ENCODE measurements around the gene LILRB3. TPM values are rescaled to one million over a fixed set of nuclear protein-coding genes. Genes with fewer than 3 reads are reported as not detected.

LILRB3 gene
- total RNA-seq, 6 experiments from 2014 or later: 1.3 to 8.7 (median 6.2) TPM

DNA sequence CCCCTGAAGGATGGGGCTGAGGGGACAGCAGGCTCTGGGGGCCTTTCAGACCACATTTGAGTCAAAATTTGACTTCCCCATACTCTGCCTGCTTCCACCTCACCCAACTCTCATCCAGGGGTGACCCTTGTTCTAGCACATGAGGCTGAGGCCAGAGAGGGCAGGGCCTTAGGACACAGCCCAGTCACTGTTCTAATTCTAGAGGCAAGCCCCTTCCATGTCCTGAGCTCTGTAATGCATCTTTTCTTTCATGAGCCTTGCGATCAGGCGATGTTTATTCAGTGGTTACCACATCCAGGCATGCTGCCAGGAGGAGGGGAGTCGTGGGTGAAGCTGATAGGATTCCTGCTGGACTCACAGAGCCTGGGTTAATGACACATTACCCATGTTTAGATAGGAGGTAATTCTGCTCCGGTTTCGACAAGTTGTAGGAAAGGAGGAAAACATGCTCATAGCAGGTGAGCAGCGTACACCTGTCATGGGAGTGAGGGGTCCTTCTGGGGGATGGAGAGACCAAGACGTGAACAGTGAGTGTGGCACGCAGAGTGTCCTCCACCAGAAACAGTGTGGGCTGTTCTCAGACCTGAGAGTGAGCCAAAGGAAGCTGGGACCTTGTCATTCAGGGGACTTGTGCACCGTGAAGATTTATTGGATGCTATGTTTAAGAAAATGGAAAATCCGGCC lies 12.9 kb downstream of the LILRB3 start:
- peak; percentile 54 for TF ChIP-seq POLR2A (IDR thresholded peaks at IDR 0.05)
- TF ChIP-seq, protein P1, sequence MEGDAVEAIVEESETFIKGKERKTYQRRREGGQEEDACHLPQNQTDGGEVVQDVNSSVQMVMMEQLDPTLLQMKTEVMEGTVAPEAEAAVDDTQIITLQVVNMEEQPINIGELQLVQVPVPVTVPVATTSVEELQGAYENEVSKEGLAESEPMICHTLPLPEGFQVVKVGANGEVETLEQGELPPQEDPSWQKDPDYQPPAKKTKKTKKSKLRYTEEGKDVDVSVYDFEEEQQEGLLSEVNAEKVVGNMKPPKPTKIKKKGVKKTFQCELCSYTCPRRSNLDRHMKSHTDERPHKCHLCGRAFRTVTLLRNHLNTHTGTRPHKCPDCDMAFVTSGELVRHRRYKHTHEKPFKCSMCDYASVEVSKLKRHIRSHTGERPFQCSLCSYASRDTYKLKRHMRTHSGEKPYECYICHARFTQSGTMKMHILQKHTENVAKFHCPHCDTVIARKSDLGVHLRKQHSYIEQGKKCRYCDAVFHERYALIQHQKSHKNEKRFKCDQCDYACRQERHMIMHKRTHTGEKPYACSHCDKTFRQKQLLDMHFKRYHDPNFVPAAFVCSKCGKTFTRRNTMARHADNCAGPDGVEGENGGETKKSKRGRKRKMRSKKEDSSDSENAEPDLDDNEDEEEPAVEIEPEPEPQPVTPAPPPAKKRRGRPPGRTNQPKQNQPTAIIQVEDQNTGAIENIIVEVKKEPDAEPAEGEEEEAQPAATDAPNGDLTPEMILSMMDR (IDR thresholded peaks at IDR 0.05): no peak
- peak; percentile 67 to 83 (median 78) for ATAC-seq
- H3K36me3 ChIP-seq: peaks cover 9 to 30% (median 19%) of the 10 kb centered on the region in 4 donors
- peak overlapping the region; percentile 17 to 53 (median 40) for H3K4me3 ChIP-seq
- DNase-seq: peak; percentile 92 to 98 (median 94)
- no peaks in the 10 kb centered on the region for H3K9me3 ChIP-seq
- intact Hi-C loops (cut with DNase I): no loop called here
- no peaks in the 10 kb centered on the region for H3K27me3 ChIP-seq
- WGBS (ENCODE audit: insufficient coverage, low coverage, low lambda C conversion rate, missing lambda C conversion rate): 10% methylated on average over 10 of the region's 10 CpGs
- H3K4me1 ChIP-seq: peaks cover 0 to 71% (median 34%) of the 10 kb centered on the region in 4 donors
- H3K27ac ChIP-seq: peak overlapping the region; percentile 86 to 98 (median 91)

DNA sequence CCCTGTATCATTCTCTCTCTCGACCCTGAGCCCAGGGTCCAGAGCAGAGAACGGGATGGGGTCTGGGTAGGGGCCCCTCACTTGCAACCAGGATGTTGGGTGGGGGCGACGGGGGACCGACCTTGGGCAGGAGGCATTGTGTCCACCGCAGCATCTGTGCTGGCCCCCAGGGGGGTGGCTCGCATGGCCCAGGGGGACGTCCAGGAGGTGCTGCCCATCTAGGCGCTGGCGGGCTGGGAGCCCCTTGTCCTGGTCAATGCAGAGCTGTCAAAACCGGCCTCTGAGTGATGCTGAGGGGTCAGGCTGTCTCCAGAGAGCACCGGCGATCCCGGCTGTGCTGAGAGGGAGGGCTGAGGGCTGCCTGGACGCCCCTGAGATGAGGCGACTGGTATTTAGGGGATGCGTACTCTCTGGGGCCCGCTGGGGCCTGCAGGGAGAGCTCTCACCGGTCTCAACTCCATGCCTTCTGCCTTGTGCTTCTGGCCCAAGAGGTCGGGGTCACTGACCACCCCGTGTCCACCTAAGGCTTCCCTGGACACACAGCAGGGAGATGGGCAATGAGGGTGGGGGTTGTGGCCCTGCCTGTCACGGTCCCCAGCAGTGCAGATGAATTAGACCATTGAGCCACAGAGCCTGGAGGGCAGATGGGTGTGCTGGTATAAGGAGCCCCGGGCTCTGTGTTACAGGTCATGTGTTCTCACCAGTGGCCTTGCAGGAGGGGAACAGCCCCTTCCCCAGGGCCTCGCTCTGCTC lies 13.6 kb downstream of the LILRB3 start:
- intact Hi-C loops (cut with DNase I): no loop called here
- ATAC-seq (peak; percentile 17 to 36 (median 28)), DNase-seq (peak; percentile 45 to 65 (median 65))
- TF ChIP-seq, protein P1 (IDR thresholded peaks at IDR 0.05): no peak
- no peak for TF ChIP-seq POLR2A (IDR thresholded peaks at IDR 0.05)
- peaks cover 12 to 37% (median 25%) of the 10 kb centered on the region in 4 donors for H3K36me3 ChIP-seq
- peaks cover 0 to 78% (median 41%) of the 10 kb centered on the region in 4 donors for H3K4me1 ChIP-seq
- H3K27ac ChIP-seq: peak overlapping the region; percentile 86 to 98 (median 91)
- H3K27me3 ChIP-seq: no peaks in the 10 kb centered on the region
- H3K4me3 ChIP-seq: no peak overlapping the region
- 27% methylated on average over 3 of the region's 24 CpGs for WGBS (ENCODE audit: insufficient coverage, low coverage, low lambda C conversion rate, missing lambda C conversion rate)
- H3K9me3 ChIP-seq: no peaks in the 10 kb centered on the region

DNA sequence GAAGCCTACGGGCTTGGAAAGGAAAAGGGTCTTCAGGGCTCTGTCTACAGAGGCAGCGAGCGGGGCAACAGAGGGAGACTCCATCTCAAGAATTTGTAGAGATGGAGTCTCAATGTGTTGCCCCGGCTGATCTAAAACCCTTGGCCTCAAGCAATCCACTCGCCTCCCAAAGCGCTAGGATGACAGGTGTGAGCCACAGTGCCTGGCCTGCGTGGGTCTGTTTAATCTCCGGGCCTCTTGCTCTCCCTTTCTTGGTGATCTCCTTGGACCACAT lies 14.1 kb downstream of the LILRB3 start:
- TF ChIP-seq, protein P1 (IDR thresholded peaks at IDR 0.05): no peak
- no peak for TF ChIP-seq POLR2A (IDR thresholded peaks at IDR 0.05)
- H3K9me3 ChIP-seq: no peaks in the 10 kb centered on the region
- H3K36me3 ChIP-seq: peaks cover 12 to 43% (median 30%) of the 10 kb centered on the region in 4 donors
- ATAC-seq (no peak), DNase-seq (no peak)
- 65% methylated on average over 6 of the region's 8 CpGs for WGBS (ENCODE audit: insufficient coverage, low coverage, low lambda C conversion rate, missing lambda C conversion rate)
- H3K27me3 ChIP-seq: no peaks in the 10 kb centered on the region
- no peak overlapping the region for H3K4me3 ChIP-seq
- intact Hi-C loops (cut with DNase I): no loop called here
- H3K27ac ChIP-seq: peak overlapping the region; percentile 86 to 98 (median 91)
- H3K4me1 ChIP-seq: peaks cover 0 to 79% (median 44%) of the 10 kb centered on the region in 4 donors

DNA sequence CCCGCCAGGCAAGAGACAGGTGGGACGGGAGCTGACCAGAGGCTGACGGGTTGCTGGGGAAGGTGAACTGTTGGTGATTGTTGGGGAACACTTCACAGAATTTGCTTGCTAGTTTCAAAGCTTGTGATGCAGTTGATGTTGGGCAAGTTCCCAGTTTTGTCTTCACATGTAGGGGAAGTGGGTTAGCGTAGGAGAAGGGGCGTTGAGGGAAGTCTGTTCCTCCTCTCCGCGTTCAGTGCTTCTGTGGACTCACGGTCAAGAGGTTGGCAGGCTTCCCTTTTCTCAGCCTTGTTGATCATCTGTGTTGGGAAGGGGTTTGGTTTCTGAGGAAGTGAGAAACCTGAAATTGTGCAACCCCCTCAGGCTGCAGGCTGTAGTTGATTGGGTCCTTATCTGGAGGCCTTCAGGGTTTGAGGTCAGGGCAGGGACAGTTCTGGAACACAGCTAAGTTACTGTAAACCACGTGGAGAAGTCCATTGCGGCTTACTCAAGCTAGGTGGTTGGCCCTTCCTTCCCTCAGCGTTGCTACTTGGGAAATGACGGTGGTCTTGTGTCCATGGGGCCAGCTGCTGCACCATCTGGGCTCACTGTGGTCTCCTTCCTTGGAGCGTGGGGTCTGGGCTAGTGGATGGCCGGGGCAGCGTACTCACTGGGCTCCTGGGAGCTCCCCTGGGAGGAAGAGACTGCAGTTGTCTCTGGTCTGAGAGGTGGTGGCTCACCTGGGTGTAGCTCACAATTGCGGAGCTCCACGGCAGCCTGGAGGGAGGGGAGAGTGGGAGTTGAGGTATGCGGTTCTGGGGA lies 14.6 kb downstream of the LILRB3 start:
- Histone ChIP-seq H3K36me3 (peaks cover 12 to 48% (median 30%) of the 10 kb centered on the region in 4 donors), H3K4me3 (no peak overlapping the region), H3K4me1 (peaks cover 0 to 81% (median 46%) of the 10 kb centered on the region in 4 donors), H3K27ac (peak overlapping the region; percentile 86 to 98 (median 91)), H3K9me3 (no peaks in the 10 kb centered on the region), H3K27me3 (no peaks in the 10 kb centered on the region)
- intact Hi-C loops (cut with DNase I): no loop called here
- ATAC-seq (peak; percentile 37 to 50 (median 43)), DNase-seq (peak; percentile 62 to 77 (median 74))
- peak; percentile 45 for TF ChIP-seq POLR2A (IDR thresholded peaks at IDR 0.05)
- TF ChIP-seq, protein P1 (IDR thresholded peaks at IDR 0.05): no peak
- WGBS (ENCODE audit: insufficient coverage, low coverage, low lambda C conversion rate, missing lambda C conversion rate): 29% methylated on average over 11 of the region's 18 CpGs
